A673 (cell line): ENCODE data around the gene ARL8A. TPM values are rescaled to one million over a fixed set of nuclear protein-coding genes. Genes with fewer than 3 reads are reported as not detected.

ENCODE experiments used
- BruUV-seq: library from RNA; stranded (reverse); fragments of 400-500 nt; replicated peaks from 2 replicates; lab custom pipeline; 2021; lab: Mats Ljungman, UMichigan
- CTCF ChIA-PET: fragments of 300-600 bp; sonication (Branson Sonifier 250); formaldehyde crosslinking; loops from one replicate; lab custom pipeline; 2022; ENCODE audit warnings: antibody characterized with exemption; lab: Charles Lee
- POLR2A ChIA-PET: fragments of 300-600 bp; sonication (Branson Sonifier 250); formaldehyde crosslinking; loops from one replicate; lab custom pipeline; 2022; ENCODE audit warnings: antibody characterized with exemption; ENCODE audit not compliant: low non-redundant PET; lab: Charles Lee
- DNase-seq: peaks from one replicate; pipeline ENCODE4 v3.0.0-alpha.2; 2015; ENCODE audit warnings: low spot score
- H3K27ac ChIP-seq: fragments of 200-600 bp; sonication (generic); 2 replicates; pipeline ENCODE4 v1.5.1; 2016; ENCODE audit warnings: mixed run types, low read depth, mild to moderate bottlenecking, mixed read lengths, antibody characterized with exemption, low read length; ENCODE audit not compliant: poor library complexity, severe bottlenecking
- H3K27me3 ChIP-seq: fragments of 200-600 bp; sonication (generic); replicated peaks from 2 replicates; pipeline ENCODE4 v1.6.1; 2017; ENCODE audit warnings: mixed run types, low read depth, mild to moderate bottlenecking, mixed read lengths, antibody characterized with exemption, low read length; ENCODE audit not compliant: insufficient read depth, poor library complexity
- H3K36me3 ChIP-seq: fragments of 200-600 bp; sonication (generic); 2 replicates; pipeline ENCODE4 v1.6.1; 2016; ENCODE audit warnings: mixed run types, mild to moderate bottlenecking, mixed read lengths, antibody characterized with exemption, low read length; ENCODE audit not compliant: insufficient read depth, poor library complexity, severe bottlenecking
- H3K4me1 ChIP-seq: fragments of 200-600 bp; sonication (generic); 2 replicates; pipeline ENCODE4 v1.6.1; 2017; ENCODE audit warnings: mixed run types, mild to moderate bottlenecking, mixed read lengths, antibody characterized with exemption, low read length; ENCODE audit not compliant: insufficient read depth, poor library complexity, severe bottlenecking
- H3K4me3 ChIP-seq: fragments of 200-600 bp; sonication (generic); 2 replicates; pipeline ENCODE4 v1.5.1; 2016; ENCODE audit warnings: low read depth, mixed run types, mild to moderate bottlenecking, mixed read lengths, low read length; ENCODE audit not compliant: poor library complexity, severe bottlenecking
- H3K9me3 ChIP-seq: fragments of 200-600 bp; sonication (generic); 2 replicates; pipeline ENCODE4 v1.6.1; 2016; ENCODE audit warnings: mixed run types, low read depth, mild to moderate bottlenecking, mixed read lengths, antibody characterized with exemption, low read length; ENCODE audit not compliant: poor library complexity, severe bottlenecking
- CTCF ChIP-seq: fragments of 300-800, 200-600 bp; sonication (generic); conservative IDR thresholded peaks from 2 replicates; pipeline ENCODE4 v1.5.1; 2017; ENCODE audit warnings: low read depth, mild to moderate bottlenecking, antibody characterized with exemption, low read length, moderate library complexity, mixed read lengths
- EZH2 ChIP-seq: fragments of 200-600 bp; sonication (generic); IDR thresholded peaks from 2 replicates; pipeline ENCODE4 v1.6.1; 2017; ENCODE audit warnings: borderline replicate concordance, low read depth, mild to moderate bottlenecking, mixed read lengths, antibody characterized with exemption, low read length; ENCODE audit not compliant: poor library complexity, severe bottlenecking
- intact Hi-C: fragments of 100-400 bp; cut with micrococcal nuclease; formaldehyde crosslinking; loops from one replicate; pipeline ENCODE4 v1.10.0; 2022; ENCODE audit not compliant: unreplicated experiment
- total RNA-seq: library from RNA; stranded (reverse); gene quantifications from 2 replicates; pipeline ENCODE4 v1.2.3, GENCODE V29; 2021

Gene ARL8A
- total RNA-seq, 1 experiment from 2014 or later: 41.9 TPM

GRCh38 chr1:202150602-202151001, 6.1 kb upstream of the ARL8A start:
- H3K36me3 ChIP-seq: no peaks in the 10 kb centered on the region
- no peak for DNase-seq
- ChIA-PET CTCF (no interaction called here), POLR2A (no interaction called here)
- H3K4me1 ChIP-seq: peaks cover 4% of the 10 kb centered on the region
- no peak overlapping the region for H3K4me3 ChIP-seq
- H3K27ac ChIP-seq: no peak overlapping the region
- TF ChIP-seq CTCF: no peak
- no peak for TF ChIP-seq EZH2
- no peaks in the 10 kb centered on the region for H3K9me3 ChIP-seq
- intact Hi-C loops: no loop called here
- no TSS peak for BruUV-seq
- no peaks in the 10 kb centered on the region for H3K27me3 ChIP-seq

- CTCF ChIA-PET: no interaction called here
- DNase-seq: no peak
- Histone ChIP-seq H3K9me3 (no peaks in the 10 kb centered on the region), H3K27me3 (no peaks in the 10 kb centered on the region), H3K36me3 (no peaks in the 10 kb centered on the region), H3K27ac (no peak overlapping the region), H3K4me1 (peaks cover under 1% of the 10 kb centered on the region), H3K4me3 (no peak overlapping the region)
- intact Hi-C loops: no loop called here
- POLR2A ChIA-PET: no interaction called here
- no TSS peak for BruUV-seq
- TF ChIP-seq EZH2: no peak
- TF ChIP-seq CTCF: no peak
These were observed 5.7 kb upstream of the ARL8A start for GRCh38 chr1:202150187-202150586.

- no peak for DNase-seq
- Histone ChIP-seq H3K27ac (no peak overlapping the region), H3K4me1 (no peaks in the 10 kb centered on the region), H3K36me3 (no peaks in the 10 kb centered on the region), H3K9me3 (no peaks in the 10 kb centered on the region), H3K27me3 (no peaks in the 10 kb centered on the region), H3K4me3 (no peak overlapping the region)
- CTCF ChIA-PET: no interaction called here
- no TSS peak for BruUV-seq
- TF ChIP-seq CTCF: no peak
- TF ChIP-seq EZH2: no peak
- intact Hi-C loops: no loop called here
- POLR2A ChIA-PET: no interaction called here
These were observed 5.0 kb upstream of the ARL8A start for GRCh38 chr1:202149566-202149965.
